OCI-LY7 (cell line): ENCODE measurements around the gene ATP2A3.

Source experiments
- EZH2phosphoT487 ChIP-seq: fragments of 200-600 bp; sonication (generic); IDR thresholded peaks from 2 replicates; pipeline ENCODE4 v1.6.1; 2018; ENCODE audit warnings: low read depth, borderline replicate concordance, mild to moderate bottlenecking, mixed run types, antibody characterized with exemption, low read length, moderate library complexity, mixed read lengths
- TF ChIP-seq, protein P1 (sequence below): fragments of 200-600 bp; sonication (generic); conservative IDR thresholded peaks from 2 replicates; pipeline ENCODE4 v1.5.1; 2014; ENCODE audit warnings: mild to moderate bottlenecking, antibody characterized with exemption, low read length, moderate library complexity, mixed read lengths

DNA sequence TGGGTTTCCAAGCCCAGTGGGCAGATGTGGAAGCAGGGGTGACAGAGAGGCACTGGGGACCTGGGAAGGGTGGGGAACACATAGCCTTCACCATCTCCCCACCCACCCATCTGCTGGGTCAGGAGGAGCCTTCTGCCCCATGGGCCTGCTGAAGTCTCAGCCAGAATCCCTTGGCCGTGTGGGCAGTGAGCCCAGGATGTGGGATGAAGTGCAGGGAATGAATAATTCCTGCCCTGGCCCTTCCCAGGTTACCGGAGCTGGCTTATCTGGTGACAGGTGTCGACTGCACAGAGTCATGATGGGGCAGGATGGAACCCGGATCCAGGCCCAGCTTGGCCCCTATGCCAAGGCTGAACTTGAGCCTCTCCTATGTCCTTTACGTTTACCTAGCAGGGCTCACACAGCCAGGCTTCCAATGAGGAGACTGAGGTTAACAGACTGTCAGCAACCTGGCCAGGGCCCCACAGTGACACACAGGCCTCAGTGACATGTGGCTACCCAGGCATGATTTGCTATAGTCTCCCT is 17.5 kb downstream of the ATP2A3 start:
- TF ChIP-seq, protein P1, sequence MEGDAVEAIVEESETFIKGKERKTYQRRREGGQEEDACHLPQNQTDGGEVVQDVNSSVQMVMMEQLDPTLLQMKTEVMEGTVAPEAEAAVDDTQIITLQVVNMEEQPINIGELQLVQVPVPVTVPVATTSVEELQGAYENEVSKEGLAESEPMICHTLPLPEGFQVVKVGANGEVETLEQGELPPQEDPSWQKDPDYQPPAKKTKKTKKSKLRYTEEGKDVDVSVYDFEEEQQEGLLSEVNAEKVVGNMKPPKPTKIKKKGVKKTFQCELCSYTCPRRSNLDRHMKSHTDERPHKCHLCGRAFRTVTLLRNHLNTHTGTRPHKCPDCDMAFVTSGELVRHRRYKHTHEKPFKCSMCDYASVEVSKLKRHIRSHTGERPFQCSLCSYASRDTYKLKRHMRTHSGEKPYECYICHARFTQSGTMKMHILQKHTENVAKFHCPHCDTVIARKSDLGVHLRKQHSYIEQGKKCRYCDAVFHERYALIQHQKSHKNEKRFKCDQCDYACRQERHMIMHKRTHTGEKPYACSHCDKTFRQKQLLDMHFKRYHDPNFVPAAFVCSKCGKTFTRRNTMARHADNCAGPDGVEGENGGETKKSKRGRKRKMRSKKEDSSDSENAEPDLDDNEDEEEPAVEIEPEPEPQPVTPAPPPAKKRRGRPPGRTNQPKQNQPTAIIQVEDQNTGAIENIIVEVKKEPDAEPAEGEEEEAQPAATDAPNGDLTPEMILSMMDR = no peak
- no peak for TF ChIP-seq EZH2phosphoT487
